B cell (primary cell): Measurements from ENCODE around the gene ZFYVE9. TPM values are rescaled to one million over a fixed set of nuclear protein-coding genes. Genes with fewer than 3 reads are reported as not detected.

Source experiments
- ATAC-seq: fragments of 200-7000 bp; cut with Tn5 transposase; one replicate; pipeline ENCODE4 v1.10.0; 2021; ENCODE audit warnings: low read depth, mild to moderate bottlenecking, moderate number of reproducible peaks, moderate library complexity
- CTCF ChIA-PET: fragments of 350-600 bp; sonication (Branson Sonifier 250); formaldehyde crosslinking; loops from one replicate; lab custom pipeline; 2021; ENCODE audit warnings: antibody characterized with exemption, inconsistent platforms; lab: Charles Lee
- POLR2A ChIA-PET: fragments of 350-600 bp; sonication (Branson Sonifier 250); formaldehyde crosslinking; loops from one replicate; lab custom pipeline; 2021; ENCODE audit warnings: antibody characterized with exemption; lab: Charles Lee
- DNase-seq: peaks from one replicate; pipeline ENCODE4 v3.0.0; 2013
- H2AFZ ChIP-seq: 2 replicates; pipeline ENCODE4 v1.6.1; 2012; ENCODE audit warnings: mild to moderate bottlenecking, low read depth, low read length; ENCODE audit not compliant: insufficient read depth, poor library complexity, severe bottlenecking
- H3K27ac ChIP-seq, 2 donors: 1 replicate in 1 of 2; 2 replicates in 1 of 2; pipeline ENCODE4 v1.5.1; 2012 to 2013; ENCODE audit warnings: low read length in 2 of 2, mild to moderate bottlenecking in 2 of 2, moderate library complexity in 1 of 2
- H3K27me3 ChIP-seq, 4 experiments: fragments of 200-600 bp in 1 of 4; sonication (generic) in 1 of 4; replicated peaks in 1 of 4; 1 replicate in 2 of 4; 2 replicates in 2 of 4; pipeline versions ENCODE4 v1.6.1 to v1.7.0; 2013 to 2016; ENCODE audit warnings: low read length in 3 of 4, mild to moderate bottlenecking in 2 of 4, mixed read lengths in 1 of 4, moderate library complexity in 1 of 4; ENCODE audit not compliant: insufficient read depth in 4 of 4, control insufficient read depth in 3 of 4; ENCODE audit errors: control extremely low read depth in 1 of 4
- H3K36me3 ChIP-seq, 2 experiments: replicated peaks in 1 of 2; 1 replicate in 1 of 2; 2 replicates in 1 of 2; pipeline versions ENCODE4 v1.6.1 to v1.7.1; 2013; ENCODE audit warnings: low read length in 1 of 2; ENCODE audit not compliant: insufficient read depth in 2 of 2, control insufficient read depth in 1 of 2; ENCODE audit errors: control extremely low read depth in 1 of 2, extremely low read depth in 1 of 2
- H3K4me1 ChIP-seq, 2 donors: fragments of 200-600 bp in 1 of 2; sonication (generic) in 1 of 2; 1 replicate in 1 of 2; 2 replicates in 1 of 2; pipeline versions ENCODE4 v1.5.1 to v1.6.1; 2013 to 2017; ENCODE audit warnings: low read length in 2 of 2; ENCODE audit not compliant: control insufficient read depth in 2 of 2, insufficient read depth in 2 of 2
- H3K4me2 ChIP-seq: replicated peaks from 2 replicates; pipeline ENCODE3; 2012; ENCODE audit warnings: mild to moderate bottlenecking, low read depth, low read length; ENCODE audit not compliant: poor library complexity, severe bottlenecking
- H3K4me3 ChIP-seq, 5 experiments: fragments of 200-600 bp in 1 of 5; sonication (generic) in 1 of 5; 1 replicate in 3 of 5; 2 replicates in 2 of 5; pipeline versions ENCODE4 v1.5.1 to v1.7.0; 2011 to 2016; ENCODE audit warnings: low read length in 4 of 5, mild to moderate bottlenecking in 4 of 5, low read depth in 2 of 5, control low read depth in 1 of 5, moderate library complexity in 1 of 5; ENCODE audit not compliant: insufficient read depth in 1 of 5; ENCODE audit errors: control extremely low read depth in 1 of 5, extremely low read depth in 1 of 5
- H3K79me2 ChIP-seq: fragments of 200-600 bp; sonication (generic); one replicate; pipeline ENCODE4 v1.6.0; 2016; ENCODE audit warnings: low read length; ENCODE audit not compliant: control insufficient read depth, insufficient read depth
- H3K9ac ChIP-seq: fragments of 200-600 bp; sonication (generic); 2 replicates; pipeline ENCODE4 v1.6.1; 2017; ENCODE audit warnings: mild to moderate bottlenecking, low read length, moderate library complexity
- H3K9me3 ChIP-seq, 3 donors: one replicate each; pipeline versions ENCODE4 v1.6.1 to v1.7.1; 2013; ENCODE audit warnings: low read length in 2 of 3; ENCODE audit not compliant: control insufficient read depth in 2 of 3, insufficient read depth in 1 of 3; ENCODE audit errors: control extremely low read depth in 1 of 3
- H4K20me1 ChIP-seq: 2 replicates; pipeline ENCODE4 v1.6.0; 2012; ENCODE audit warnings: mild to moderate bottlenecking, low read length; ENCODE audit not compliant: insufficient read depth, control insufficient read depth, poor library complexity, severe bottlenecking
- H3K27ac Mint-ChIP-seq: one replicate; pipeline ENCODE4 v1.8.0; 2021; ENCODE audit warnings: mixed read lengths
- H3K27me3 Mint-ChIP-seq: one replicate; pipeline ENCODE4 v1.8.0; 2021; ENCODE audit warnings: mixed read lengths
- H3K4me1 Mint-ChIP-seq: one replicate; pipeline ENCODE4 v1.8.0; 2021; ENCODE audit warnings: mixed read lengths
- H3K4me3 Mint-ChIP-seq: one replicate; pipeline ENCODE4 v1.8.0; 2021; ENCODE audit warnings: mixed read lengths
- H3K9me3 Mint-ChIP-seq: one replicate; pipeline ENCODE4 v1.8.0; 2022; ENCODE audit warnings: mixed read lengths; ENCODE audit not compliant: insufficient read depth
- EZH2 ChIP-seq: IDR thresholded peaks from 2 replicates; pipeline ENCODE4 v1.6.1; 2012; ENCODE audit warnings: borderline replicate concordance, low read depth, mild to moderate bottlenecking, moderate library complexity, low read length; ENCODE audit not compliant: insufficient read depth, poor library complexity, severe bottlenecking
- WGBS: methylation state at CpG from one replicate; pipeline ENCODE4 v1.1.5; 2013; ENCODE audit warnings: missing lambda C conversion rate; ENCODE audit not compliant: insufficient coverage; 5-methylcytosine and 5-hydroxymethylcytosine counted together
- intact Hi-C: fragments of 100-400 bp; cut with micrococcal nuclease; formaldehyde crosslinking; loops from one replicate; pipeline ENCODE4 v1.10.0; 2022
- polyA plus RNA-seq: library from polyadenylated mRNA; depleted of rRNA; stranded (reverse); fragments of >200 nt; gene quantifications from 2 replicates; pipeline ENCODE4 v1.2.3, GENCODE V29; 2012
- total RNA-seq, 2 donors: library from RNA; stranded (reverse); fragments of 120-200 nt in 1 of 2; gene quantifications; 1 replicate in 1 of 2; 2 replicates in 1 of 2; pipeline versions ENCODE4 v1.2.3 to v1.2.4, GENCODE V29; 2013 to 2022
- TF ChIP-seq, protein P1 (sequence below): fragments of 200-600 bp; IDR thresholded peaks from one replicate; pipeline ENCODE4 v1.8.0; 2022; ENCODE audit warnings: antibody characterized with exemption, mild to moderate bottlenecking

Gene ZFYVE9
- total and polyA plus RNA-seq, 2 donors (not counting 1 experiment from before 2014, with no cell fraction given) = 0.16 to 3.3 TPM

DNA sequence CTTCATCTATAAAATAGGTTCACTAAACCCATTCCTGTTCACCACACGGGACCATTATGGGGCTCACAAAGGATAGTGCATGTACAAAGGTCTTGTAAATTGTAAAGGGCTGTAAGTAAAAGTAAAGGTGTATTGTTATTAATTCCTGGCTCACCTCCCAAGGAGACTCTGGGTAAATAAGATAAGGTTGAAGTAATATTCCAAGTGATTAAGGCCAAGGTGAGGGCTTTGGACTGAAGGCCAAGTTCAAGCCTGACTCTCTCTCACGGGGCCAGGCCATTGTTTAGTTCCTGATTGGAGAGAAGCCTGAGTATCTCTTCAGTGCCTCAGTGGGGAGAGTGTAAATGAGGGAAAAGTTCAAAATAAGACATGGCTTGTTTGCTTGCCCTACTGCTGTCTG is 19.5 kb upstream of the ZFYVE9 start:
- ATAC-seq (no peak), DNase-seq (no peak)
- ChIA-PET CTCF (no interaction called here), POLR2A (no interaction called here)
- Mint-ChIP-seq H3K4me1 (peaks cover 3% of the 10 kb centered on the region), H3K4me3 (no peak overlapping the region), H3K27ac (no peak overlapping the region), H3K9me3 (no peaks in the 10 kb centered on the region), H3K27me3 (peaks cover 35% of the 10 kb centered on the region)
- intact Hi-C loops = no loop called here
- peaks cover 0 to 8% (median 2%) of the 10 kb centered on the region in 4 experiments for H3K27me3 ChIP-seq
- H3K36me3 ChIP-seq = no peaks in the 10 kb centered on the region
- H3K4me3 ChIP-seq = no peak overlapping the region
- no peak overlapping the region for H3K4me2 ChIP-seq
- no peak overlapping the region for H3K9ac ChIP-seq
- no peaks in the 10 kb centered on the region for H4K20me1 ChIP-seq
- no peaks in the 10 kb centered on the region for H3K79me2 ChIP-seq
- TF ChIP-seq, protein P1, sequence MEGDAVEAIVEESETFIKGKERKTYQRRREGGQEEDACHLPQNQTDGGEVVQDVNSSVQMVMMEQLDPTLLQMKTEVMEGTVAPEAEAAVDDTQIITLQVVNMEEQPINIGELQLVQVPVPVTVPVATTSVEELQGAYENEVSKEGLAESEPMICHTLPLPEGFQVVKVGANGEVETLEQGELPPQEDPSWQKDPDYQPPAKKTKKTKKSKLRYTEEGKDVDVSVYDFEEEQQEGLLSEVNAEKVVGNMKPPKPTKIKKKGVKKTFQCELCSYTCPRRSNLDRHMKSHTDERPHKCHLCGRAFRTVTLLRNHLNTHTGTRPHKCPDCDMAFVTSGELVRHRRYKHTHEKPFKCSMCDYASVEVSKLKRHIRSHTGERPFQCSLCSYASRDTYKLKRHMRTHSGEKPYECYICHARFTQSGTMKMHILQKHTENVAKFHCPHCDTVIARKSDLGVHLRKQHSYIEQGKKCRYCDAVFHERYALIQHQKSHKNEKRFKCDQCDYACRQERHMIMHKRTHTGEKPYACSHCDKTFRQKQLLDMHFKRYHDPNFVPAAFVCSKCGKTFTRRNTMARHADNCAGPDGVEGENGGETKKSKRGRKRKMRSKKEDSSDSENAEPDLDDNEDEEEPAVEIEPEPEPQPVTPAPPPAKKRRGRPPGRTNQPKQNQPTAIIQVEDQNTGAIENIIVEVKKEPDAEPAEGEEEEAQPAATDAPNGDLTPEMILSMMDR = no peak
- no peak for TF ChIP-seq EZH2
- no peak overlapping the region for H2AFZ ChIP-seq
- no peak overlapping the region for H3K27ac ChIP-seq
- H3K4me1 ChIP-seq = no peaks in the 10 kb centered on the region
- 90% methylated on average over 1 of the region's 2 CpGs for WGBS
- no peaks in the 10 kb centered on the region for H3K9me3 ChIP-seq

DNA sequence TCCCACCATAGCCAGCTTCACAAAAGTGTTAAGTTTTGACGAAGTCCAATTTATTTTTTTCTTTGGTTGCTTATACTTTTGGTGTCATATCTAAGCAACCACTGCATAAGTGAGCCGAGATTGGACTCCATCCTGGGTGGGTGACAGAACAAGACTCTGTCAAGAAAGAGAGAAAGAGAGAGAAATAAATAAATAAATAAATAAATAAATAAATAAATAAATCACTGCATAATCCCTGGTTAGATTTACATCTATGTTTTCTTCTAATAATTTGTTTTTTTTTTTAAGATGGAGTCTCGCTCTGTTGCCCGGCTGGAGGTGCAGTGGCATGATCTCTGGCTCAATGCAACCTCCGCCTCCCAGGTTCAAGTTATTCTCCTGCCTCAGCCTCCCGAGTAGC is 18.3 kb upstream of the ZFYVE9 start:
- H3K4me2 ChIP-seq = no peak overlapping the region
- intact Hi-C loops = no loop called here

More for the DNA sequence above, 18.3 kb upstream of the ZFYVE9 start:
- Mint-ChIP-seq H3K9me3 (no peaks in the 10 kb centered on the region), H3K4me1 (peaks cover 3% of the 10 kb centered on the region), H3K4me3 (no peak overlapping the region), H3K27ac (no peak overlapping the region), H3K27me3 (peaks cover 43% of the 10 kb centered on the region)
- no peak overlapping the region for H2AFZ ChIP-seq
- no peaks in the 10 kb centered on the region for H3K36me3 ChIP-seq
- DNase-seq = no peak
- POLR2A ChIA-PET = no interaction called here
- no peak overlapping the region for H3K4me3 ChIP-seq
- CTCF ChIA-PET = no interaction called here
- peaks cover 0 to 8% (median 5%) of the 10 kb centered on the region in 4 experiments for H3K27me3 ChIP-seq
- WGBS = 88% methylated on average over 2 of the region's 6 CpGs
- no peak for ATAC-seq
- H4K20me1 ChIP-seq = no peaks in the 10 kb centered on the region
- no peak overlapping the region for H3K27ac ChIP-seq
- no peaks in the 10 kb centered on the region for H3K4me1 ChIP-seq
- no peaks in the 10 kb centered on the region for H3K79me2 ChIP-seq
- H3K9me3 ChIP-seq = no peaks in the 10 kb centered on the region
- TF ChIP-seq, protein P1 = no peak
- TF ChIP-seq EZH2 = no peak
- H3K9ac ChIP-seq = no peak overlapping the region
